SU-DHL-6 (cell line): ENCODE data around the gene CPB1.

Experiments used
- H2AFZ ChIP-seq: fragments of 200-600 bp; sonication (generic); 2 replicates; pipeline ENCODE4 v1.6.1; 2014; ENCODE audit warnings: low read depth, mild to moderate bottlenecking, moderate library complexity, mixed read lengths, antibody characterized with exemption, low read length; ENCODE audit not compliant: severe bottlenecking
- H3F3A ChIP-seq: fragments of 200-600 bp; shearing (Covaris generic); 2 replicates; pipeline ENCODE4 v1.6.0; 2016; ENCODE audit warnings: antibody characterized with exemption, mild to moderate bottlenecking; ENCODE audit not compliant: insufficient read depth
- H3K27ac ChIP-seq: fragments of 200-600 bp; sonication (generic); 2 replicates; pipeline ENCODE4 v1.5.1; 2016; ENCODE audit warnings: low read depth, mild to moderate bottlenecking, low read length, moderate library complexity, mixed read lengths
- H3K27me3 ChIP-seq: fragments of 200-600 bp; sonication (generic), shearing (Covaris generic); 2 replicates; pipeline ENCODE4 v1.6.0; 2014; ENCODE audit warnings: mild to moderate bottlenecking, low read length
- H3K36me3 ChIP-seq: fragments of 200-600 bp; sonication (generic); 2 replicates; pipeline ENCODE4 v1.6.1; 2014; ENCODE audit warnings: mild to moderate bottlenecking, low read length, mixed read lengths
- H3K4me2 ChIP-seq: fragments of 300-600, 200-600 bp; shearing (Covaris generic), sonication (generic); 2 replicates; pipeline ENCODE4 v1.6.0; 2014; ENCODE audit warnings: low read length, low read depth, mild to moderate bottlenecking; ENCODE audit not compliant: poor library complexity, severe bottlenecking
- H3K4me3 ChIP-seq: fragments of 200-600 bp; sonication (generic); 2 replicates; pipeline ENCODE4 v1.5.1; 2014; ENCODE audit warnings: antibody characterized with exemption, low read length, mild to moderate bottlenecking, mixed read lengths; ENCODE audit not compliant: insufficient read depth, poor library complexity, severe bottlenecking
- H3K79me2 ChIP-seq: fragments of 200-600 bp; sonication (generic); 2 replicates; pipeline ENCODE4 v1.6.1; 2014; ENCODE audit warnings: mild to moderate bottlenecking, low read length, moderate library complexity; ENCODE audit not compliant: insufficient read depth
- H3K9ac ChIP-seq: fragments of 200-600 bp; sonication (generic); 2 replicates; pipeline ENCODE4 v1.7.0; 2014; ENCODE audit warnings: mild to moderate bottlenecking, low read length
- H3K9me2 ChIP-seq: fragments of 200-600 bp; sonication (generic); replicated peaks from 2 replicates; pipeline ENCODE4 v1.6.1; 2014; ENCODE audit warnings: low read length; ENCODE audit not compliant: insufficient read depth
- H3K9me3 ChIP-seq: fragments of 200-600 bp; sonication (generic); 2 replicates; pipeline ENCODE4 v1.6.1; 2014; ENCODE audit warnings: low read length, mixed read lengths; ENCODE audit not compliant: insufficient read depth
- H4K20me1 ChIP-seq: fragments of 200-600 bp; sonication (generic); 2 replicates; pipeline ENCODE4 v1.6.1; 2014; ENCODE audit warnings: low read depth, mild to moderate bottlenecking, antibody characterized with exemption, low read length, moderate library complexity, mixed read lengths
- EZH2phosphoT487 ChIP-seq: fragments of 200-600 bp; sonication (generic), shearing (Covaris generic); conservative IDR thresholded peaks from 2 replicates; pipeline ENCODE4 v1.6.1; 2018; ENCODE audit warnings: mild to moderate bottlenecking, antibody characterized with exemption, low read length, moderate library complexity, mixed read lengths
- TF ChIP-seq, protein P1 (sequence below): fragments of 200-600 bp; sonication (generic); IDR thresholded peaks from one replicate; pipeline ENCODE4 v1.5.1; 2017; ENCODE audit warnings: antibody characterized with exemption, mild to moderate bottlenecking, low read length, moderate library complexity; ENCODE audit not compliant: insufficient read depth, poor library complexity, severe bottlenecking

Gene CPB1

DNA sequence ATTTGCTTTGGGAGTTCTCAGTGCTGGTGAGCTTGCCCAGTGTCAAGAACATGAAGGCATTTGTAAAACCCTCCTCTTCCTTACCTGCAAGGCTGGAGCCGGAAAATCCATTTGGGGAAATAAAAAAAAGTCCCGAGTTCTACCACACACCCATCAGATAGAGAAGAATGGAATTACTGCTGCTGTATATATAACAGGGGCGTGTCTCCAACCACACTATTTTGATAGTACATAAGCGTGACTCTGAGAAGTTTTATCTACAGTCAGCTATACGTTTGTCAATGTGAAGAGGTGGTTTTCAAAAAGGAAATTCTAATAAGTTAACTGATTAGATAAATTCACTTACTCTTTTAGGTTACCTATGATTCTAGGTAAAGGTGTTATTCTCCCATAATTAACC lies 36.2 kb downstream of the CPB1 start:
- no peaks in the 10 kb centered on the region for H3F3A ChIP-seq
- no peak overlapping the region for H3K4me2 ChIP-seq
- no peaks in the 10 kb centered on the region for H3K27me3 ChIP-seq
- no peaks in the 10 kb centered on the region for H4K20me1 ChIP-seq
- no peaks in the 10 kb centered on the region for H3K79me2 ChIP-seq
- H3K9me2 ChIP-seq = no peaks in the 10 kb centered on the region
- H3K36me3 ChIP-seq = no peaks in the 10 kb centered on the region
- no peak overlapping the region for H3K4me3 ChIP-seq
- H3K27ac ChIP-seq = no peak overlapping the region
- no peak for TF ChIP-seq EZH2phosphoT487
- TF ChIP-seq, protein P1, sequence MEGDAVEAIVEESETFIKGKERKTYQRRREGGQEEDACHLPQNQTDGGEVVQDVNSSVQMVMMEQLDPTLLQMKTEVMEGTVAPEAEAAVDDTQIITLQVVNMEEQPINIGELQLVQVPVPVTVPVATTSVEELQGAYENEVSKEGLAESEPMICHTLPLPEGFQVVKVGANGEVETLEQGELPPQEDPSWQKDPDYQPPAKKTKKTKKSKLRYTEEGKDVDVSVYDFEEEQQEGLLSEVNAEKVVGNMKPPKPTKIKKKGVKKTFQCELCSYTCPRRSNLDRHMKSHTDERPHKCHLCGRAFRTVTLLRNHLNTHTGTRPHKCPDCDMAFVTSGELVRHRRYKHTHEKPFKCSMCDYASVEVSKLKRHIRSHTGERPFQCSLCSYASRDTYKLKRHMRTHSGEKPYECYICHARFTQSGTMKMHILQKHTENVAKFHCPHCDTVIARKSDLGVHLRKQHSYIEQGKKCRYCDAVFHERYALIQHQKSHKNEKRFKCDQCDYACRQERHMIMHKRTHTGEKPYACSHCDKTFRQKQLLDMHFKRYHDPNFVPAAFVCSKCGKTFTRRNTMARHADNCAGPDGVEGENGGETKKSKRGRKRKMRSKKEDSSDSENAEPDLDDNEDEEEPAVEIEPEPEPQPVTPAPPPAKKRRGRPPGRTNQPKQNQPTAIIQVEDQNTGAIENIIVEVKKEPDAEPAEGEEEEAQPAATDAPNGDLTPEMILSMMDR = no peak
- no peak overlapping the region for H2AFZ ChIP-seq
- H3K9me3 ChIP-seq = no peaks in the 10 kb centered on the region
- no peak overlapping the region for H3K9ac ChIP-seq

DNA sequence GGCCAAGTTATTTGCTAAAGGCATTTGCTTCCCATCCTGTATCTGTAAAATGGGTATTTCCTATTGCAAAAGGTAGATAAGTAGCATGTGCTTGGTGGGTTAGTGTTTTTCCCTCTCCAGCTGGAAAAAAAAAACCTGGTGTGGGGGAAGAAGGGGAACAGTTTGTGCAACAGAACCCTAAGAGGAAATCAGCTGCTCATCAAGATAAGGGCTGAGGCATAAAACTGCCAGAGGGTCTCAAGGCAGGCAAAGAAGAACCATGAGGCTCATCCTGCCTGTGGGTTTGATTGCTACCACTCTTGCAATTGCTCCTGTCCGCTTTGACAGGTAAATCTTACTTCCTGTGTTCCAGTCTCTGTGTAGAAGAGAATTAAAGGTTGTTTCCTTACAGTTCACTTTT lies 37.4 kb downstream of the CPB1 start, which contains the start of gene CPA3:
Gene CPA3 (plus strand): TSS at position 248 of the 400 bp plus-strand sequence. CDS start 12 bp downstream, at position 260.
- no peaks in the 10 kb centered on the region for H3F3A ChIP-seq
- H3K79me2 ChIP-seq = no peaks in the 10 kb centered on the region
- no peak within 1 kb of the TSS for H3K27ac ChIP-seq
- no peak within 1 kb of the TSS for H3K4me3 ChIP-seq
- H4K20me1 ChIP-seq = no peaks in the 10 kb centered on the region
- H3K9me2 ChIP-seq = no peaks in the 10 kb centered on the region
- H3K9me3 ChIP-seq = no peaks in the 10 kb centered on the region
- H3K36me3 ChIP-seq = no peaks in the 10 kb centered on the region
- H2AFZ ChIP-seq = no peak within 1 kb of the TSS
- no peaks in the 10 kb centered on the region for H3K27me3 ChIP-seq
- H3K9ac ChIP-seq = no peak within 1 kb of the TSS
- no peak for TF ChIP-seq EZH2phosphoT487
- TF ChIP-seq, protein P1 = no peak
- no peak within 1 kb of the TSS for H3K4me2 ChIP-seq

DNA sequence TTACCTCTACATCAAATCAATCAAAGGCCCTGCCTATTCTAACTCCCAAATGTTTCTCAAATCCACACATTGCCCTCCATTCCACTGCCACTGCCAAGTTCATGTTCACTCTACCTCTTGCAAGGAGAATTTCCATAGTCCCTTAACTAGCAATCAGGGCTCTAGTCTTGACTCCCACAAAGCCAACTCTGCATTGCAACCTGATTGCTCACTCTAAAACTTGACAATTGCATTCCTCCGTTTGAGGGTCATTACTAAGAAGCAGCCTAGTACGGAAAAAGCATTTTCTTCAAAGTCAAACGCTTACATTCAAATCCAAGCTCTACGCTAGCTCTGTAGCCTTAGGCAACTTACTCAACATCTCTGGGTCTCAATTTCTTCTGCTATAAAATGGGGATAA lies 38.6 kb downstream of the CPB1 start:
- H3K4me3 ChIP-seq = no peak overlapping the region
- no peaks in the 10 kb centered on the region for H3K79me2 ChIP-seq
- no peaks in the 10 kb centered on the region for H3K9me2 ChIP-seq
- no peaks in the 10 kb centered on the region for H3K36me3 ChIP-seq
- no peak overlapping the region for H3K4me2 ChIP-seq
- no peaks in the 10 kb centered on the region for H3F3A ChIP-seq
- no peak overlapping the region for H3K27ac ChIP-seq
- no peak overlapping the region for H2AFZ ChIP-seq
- no peaks in the 10 kb centered on the region for H4K20me1 ChIP-seq
- no peaks in the 10 kb centered on the region for H3K9me3 ChIP-seq
- H3K27me3 ChIP-seq = no peaks in the 10 kb centered on the region
- H3K9ac ChIP-seq = no peak overlapping the region
- no peak for TF ChIP-seq EZH2phosphoT487
- TF ChIP-seq, protein P1 = no peak
